ENCODE results near the gene SERPINB6. TPM values are rescaled to one million over a fixed set of nuclear protein-coding genes. Genes with fewer than 3 reads are reported as not detected.
A peak's percentile ranks its signal among the peaks of the same experiment; 100 is the strongest.
"Not testable (repeated sequence)": the region's sequence is repeated elsewhere in the genome, so short reads cannot be mapped to it uniquely, and the experiment has no call there.

Gene SERPINB6
- polyA plus RNA-seq, 1 donor from 2014 or later, result 77.8 TPM

DNA sequence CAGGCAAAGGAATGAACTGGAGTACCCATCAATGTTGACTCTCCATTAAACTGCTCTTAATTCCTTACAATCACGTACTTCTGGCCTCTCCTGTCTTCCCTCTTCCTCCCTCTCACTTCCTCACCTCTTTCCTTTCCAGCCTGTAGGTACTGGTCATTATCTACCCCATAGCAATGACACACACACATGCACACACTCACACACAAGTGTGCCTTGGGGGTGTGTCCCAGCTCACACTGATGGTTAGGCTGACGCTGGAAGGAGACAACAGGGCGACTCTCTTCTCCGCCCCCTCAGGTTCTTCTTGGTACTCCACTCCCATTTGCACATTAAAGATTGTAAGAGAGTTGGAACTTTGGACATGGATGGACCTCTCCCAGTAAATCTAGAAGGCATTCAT is 54.3 kb downstream of the SERPINB6 start:
- Mint-ChIP-seq H3K9me3 (no peaks in the 10 kb centered on the region), H3K27ac (no peak overlapping the region), H3K4me1 (peaks cover 0 to 6% (median 1%) of the 10 kb centered on the region in 3 donors), H3K27me3 (no peaks in the 10 kb centered on the region), H3K4me3 (no peak overlapping the region), H3K36me3 (no peaks in the 10 kb centered on the region)

GRCh38 chr6:2916158-2916925 is 55.0 kb downstream of the SERPINB6 start:
- no peaks in the 10 kb centered on the region for H3K27me3 Mint-ChIP-seq
- H3K9me3 Mint-ChIP-seq, result no peaks in the 10 kb centered on the region
- H3K27ac Mint-ChIP-seq, result peak overlapping the region in 1 of 3 donors; percentile 28
- peaks cover 4 to 11% (median 7%) of the 10 kb centered on the region in 3 donors for H3K4me1 Mint-ChIP-seq
- H3K36me3 Mint-ChIP-seq, result no peaks in the 10 kb centered on the region
- H3K4me3 Mint-ChIP-seq, result no peak overlapping the region

DNA sequence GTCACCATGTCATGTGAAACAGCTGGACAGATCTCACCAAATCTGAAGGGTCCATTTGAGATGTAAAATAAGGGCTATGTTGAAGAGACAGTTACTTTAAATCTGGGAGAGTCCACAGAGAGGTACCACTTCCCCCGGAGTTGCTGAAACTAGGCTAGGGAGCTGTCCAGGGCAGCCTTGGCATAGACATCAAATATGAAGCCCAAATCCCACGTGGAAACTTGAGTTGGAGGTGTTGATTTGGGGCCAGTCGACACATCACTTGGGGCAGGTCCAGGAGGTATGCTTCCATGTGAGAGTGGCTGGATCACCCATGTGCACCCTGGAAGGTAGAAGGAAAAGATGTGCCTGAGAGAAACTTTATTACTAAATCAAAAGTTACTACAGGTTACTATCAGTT is 56.2 kb downstream of the SERPINB6 start:
- H3K27me3 Mint-ChIP-seq, result peaks cover 2% of the 10 kb centered on the region
- no peak overlapping the region for H3K27ac Mint-ChIP-seq
- no peaks in the 10 kb centered on the region for H3K9me3 Mint-ChIP-seq
- H3K4me1 Mint-ChIP-seq, result peaks cover 15 to 21% (median 18%) of the 10 kb centered on the region in 3 donors
- no peaks in the 10 kb centered on the region for H3K36me3 Mint-ChIP-seq
- H3K4me3 Mint-ChIP-seq, result no peak overlapping the region

- no peaks in the 10 kb centered on the region for H3K36me3 Mint-ChIP-seq
- no peak overlapping the region for H3K27ac Mint-ChIP-seq
- no peaks in the 10 kb centered on the region for H3K9me3 Mint-ChIP-seq
- peaks cover 2% of the 10 kb centered on the region for H3K27me3 Mint-ChIP-seq
- no peak overlapping the region for H3K4me3 Mint-ChIP-seq
- H3K4me1 Mint-ChIP-seq, result peaks cover 20 to 22% (median 22%) of the 10 kb centered on the region in 3 donors
Measured at GRCh38 chr6:2914318-2914660, 57.1 kb downstream of the SERPINB6 start.

GRCh38 chr6:2913621-2914317 is 57.6 kb downstream of the SERPINB6 start:
- no peaks in the 10 kb centered on the region for H3K36me3 Mint-ChIP-seq
- H3K9me3 Mint-ChIP-seq, result no peaks in the 10 kb centered on the region
- H3K27ac Mint-ChIP-seq, result no peak overlapping the region
- peaks cover 2% of the 10 kb centered on the region for H3K27me3 Mint-ChIP-seq
- H3K4me3 Mint-ChIP-seq, result no peak overlapping the region
- H3K4me1 Mint-ChIP-seq, result peaks cover 20 to 22% (median 22%) of the 10 kb centered on the region in 3 donors

DNA sequence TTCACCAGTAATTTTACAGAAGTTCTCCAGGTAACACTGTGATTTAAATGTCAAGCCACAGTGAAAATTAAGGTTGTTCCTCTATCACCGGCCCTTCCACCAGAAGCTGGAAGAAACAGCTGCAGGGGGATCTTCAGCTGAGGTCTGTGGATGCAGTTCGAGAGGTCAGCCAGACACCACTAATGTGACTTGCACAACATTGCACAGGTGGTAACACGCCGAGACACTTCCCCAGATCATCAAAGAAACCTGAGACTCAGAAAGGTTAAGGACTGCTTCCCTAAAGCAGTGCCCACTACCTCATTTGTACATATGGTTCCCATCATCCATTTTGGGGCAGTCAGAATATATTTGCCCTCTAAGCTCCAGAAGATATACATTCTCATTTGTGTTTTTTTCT is 60.2 kb downstream of the SERPINB6 start:
- peaks cover 2% of the 10 kb centered on the region for H3K27me3 Mint-ChIP-seq
- peak overlapping the region; percentile 8 to 80 (median 64) for H3K27ac Mint-ChIP-seq
- H3K36me3 Mint-ChIP-seq, result no peaks in the 10 kb centered on the region
- H3K4me1 Mint-ChIP-seq, result peaks cover 22 to 24% (median 22%) of the 10 kb centered on the region in 3 donors
- peak overlapping the region in 2 of 4 donors; percentile 20 to 65 for H3K4me3 Mint-ChIP-seq
- peaks cover 0 to 2% (median 0%) of the 10 kb centered on the region in 3 donors for H3K9me3 Mint-ChIP-seq

DNA sequence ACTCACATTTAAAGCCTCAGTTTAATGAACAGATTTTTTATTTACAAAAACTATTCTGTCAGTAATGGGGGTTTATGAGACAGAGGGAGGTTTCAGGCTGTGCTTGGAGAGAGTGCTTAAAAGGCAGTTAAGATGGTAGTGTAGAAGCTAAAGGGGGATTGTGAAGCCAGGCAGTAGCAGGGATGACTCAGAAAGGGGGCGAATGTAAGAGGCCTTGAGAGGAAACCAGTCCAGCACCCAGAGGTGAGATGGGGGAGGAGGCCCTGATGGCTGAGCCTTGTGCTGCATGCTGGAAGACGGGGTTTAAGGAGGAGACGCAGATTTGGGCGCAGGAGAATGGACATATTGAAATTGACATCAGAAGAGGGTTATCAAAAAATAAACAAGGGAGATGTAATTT is 61.6 kb downstream of the SERPINB6 start:
- H3K27me3 Mint-ChIP-seq, result peaks cover 2% of the 10 kb centered on the region
- peaks cover 22 to 24% (median 22%) of the 10 kb centered on the region in 3 donors for H3K4me1 Mint-ChIP-seq
- no peaks in the 10 kb centered on the region for H3K36me3 Mint-ChIP-seq
- H3K27ac Mint-ChIP-seq, result no peak overlapping the region
- peak overlapping the region in 1 of 4 donors; percentile 28 for H3K4me3 Mint-ChIP-seq
- H3K9me3 Mint-ChIP-seq, result peaks cover 0 to 2% (median 0%) of the 10 kb centered on the region in 3 donors

DNA sequence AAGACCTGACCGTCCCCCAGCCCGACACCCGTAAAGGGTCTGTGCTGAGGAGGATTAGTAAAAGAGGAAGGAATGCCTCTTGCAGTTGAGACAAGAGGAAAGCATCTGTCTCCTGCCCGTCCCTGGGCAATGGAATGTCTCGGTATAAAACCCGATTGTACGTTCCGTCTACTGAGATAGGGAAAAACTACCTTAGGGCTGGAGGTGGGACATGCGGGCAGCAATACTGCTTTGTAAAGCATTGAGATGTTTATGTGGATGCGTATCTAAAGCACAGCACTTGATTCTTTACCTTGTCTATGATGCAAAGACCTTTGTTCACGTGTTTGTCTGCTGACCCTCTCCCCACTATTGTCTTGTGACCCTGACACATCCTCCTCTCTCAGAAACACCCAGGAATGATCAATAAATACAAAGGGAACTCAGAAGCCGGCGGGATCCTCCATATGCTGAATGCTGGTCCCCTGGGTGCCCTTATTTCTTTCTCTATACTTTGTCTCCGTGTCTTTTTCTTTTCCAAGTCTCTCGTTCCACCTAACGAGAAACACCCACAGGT is 62.2 kb downstream of the SERPINB6 start:
- H3K27ac Mint-ChIP-seq, H3K36me3 Mint-ChIP-seq, H3K9me3 Mint-ChIP-seq, H3K27me3 Mint-ChIP-seq, H3K4me3 Mint-ChIP-seq: not testable (repeated sequence)
- peaks cover 22 to 23% (median 22%) of the 10 kb centered on the region in 3 donors for H3K4me1 Mint-ChIP-seq

DNA sequence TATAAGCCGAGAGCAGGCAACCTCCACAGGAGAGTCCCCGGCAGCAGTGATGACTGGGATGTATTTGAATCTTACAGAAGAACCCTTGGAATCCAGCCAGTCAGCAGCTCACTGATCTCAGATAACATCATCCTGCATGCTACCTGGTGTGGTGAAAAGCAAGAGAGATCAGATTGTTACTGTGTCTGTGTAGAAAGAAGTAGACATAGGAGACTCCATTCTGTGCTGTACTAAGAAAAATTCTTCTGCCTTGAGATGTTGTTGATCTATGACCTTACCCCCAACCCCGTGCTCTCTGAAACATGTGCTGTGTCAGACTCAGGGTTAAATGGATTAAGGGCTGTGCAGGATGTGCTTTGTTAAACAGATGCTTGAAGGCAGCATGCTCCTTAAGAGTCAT is 62.9 kb downstream of the SERPINB6 start:
- H3K27me3 Mint-ChIP-seq, H3K36me3 Mint-ChIP-seq, H3K4me3 Mint-ChIP-seq, H3K9me3 Mint-ChIP-seq, H3K27ac Mint-ChIP-seq: not testable (repeated sequence)
- peaks cover 22 to 23% (median 22%) of the 10 kb centered on the region in 3 donors for H3K4me1 Mint-ChIP-seq

- not testable (repeated sequence) for H3K27me3 Mint-ChIP-seq, H3K36me3 Mint-ChIP-seq, H3K9me3 Mint-ChIP-seq
- peak overlapping the region in 3 of 4 donors; percentile 97 to 100 (median 99) for H3K4me3 Mint-ChIP-seq
- peak overlapping the region in 2 of 3 donors; percentile 92 to 99 for H3K27ac Mint-ChIP-seq
- peaks cover 34 to 38% (median 37%) of the 10 kb centered on the region in 3 donors for H3K4me1 Mint-ChIP-seq
Measured at GRCh38 chr6:2903411-2904185, 67.8 kb downstream of the SERPINB6 start.

GRCh38 chr6:2901645-2902502 is 69.5 kb downstream of the SERPINB6 start:
- not testable (repeated sequence) for H3K9me3 Mint-ChIP-seq, H3K27me3 Mint-ChIP-seq, H3K36me3 Mint-ChIP-seq
- Mint-ChIP-seq H3K4me3 (peak overlapping the region; percentile 97 to 100 (median 100)), H3K4me1 (peaks cover 43 to 49% (median 49%) of the 10 kb centered on the region in 3 donors), H3K27ac (peak overlapping the region; percentile 92 to 99 (median 93))

DNA sequence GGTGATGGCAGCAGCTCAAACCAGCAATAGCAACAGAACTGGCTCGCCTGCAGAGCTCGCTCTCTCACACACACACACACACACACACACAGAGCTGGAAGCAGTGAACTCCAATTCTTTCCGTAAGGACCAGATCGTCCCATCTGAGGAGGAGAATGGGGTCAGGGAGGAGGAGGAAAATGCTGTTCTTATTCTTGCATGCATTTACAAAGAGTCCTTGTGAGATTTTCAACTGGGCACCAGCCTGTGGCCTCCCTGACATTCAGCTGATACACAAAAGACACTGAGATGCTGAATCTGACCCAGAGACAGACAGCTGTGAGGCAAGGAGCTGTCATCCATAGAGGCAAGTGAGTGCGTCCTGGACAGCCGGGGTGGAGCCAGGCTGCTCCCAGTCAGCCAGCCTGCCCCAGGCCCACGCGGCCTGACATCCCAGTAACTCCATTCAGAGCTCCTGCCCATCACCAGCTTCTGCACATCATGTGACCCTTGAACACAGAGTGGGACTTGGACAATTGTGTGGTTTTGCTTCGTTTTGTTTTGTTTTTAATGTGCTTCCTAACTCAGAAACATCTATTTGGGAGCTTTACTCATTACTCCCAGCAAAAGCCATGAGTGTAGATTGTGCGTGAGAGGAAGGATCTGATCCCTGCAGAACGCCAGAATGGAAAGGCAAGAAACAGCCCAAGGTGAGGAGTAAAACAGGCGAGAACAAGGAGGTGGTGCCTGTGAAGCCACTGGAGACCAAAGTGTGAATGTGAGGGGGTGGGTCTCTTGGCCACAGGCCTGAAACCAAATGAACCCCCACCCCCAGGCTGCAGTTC is 70.3 kb downstream of the SERPINB6 start:
- no peaks in the 10 kb centered on the region for H3K27me3 Mint-ChIP-seq
- H3K4me3 Mint-ChIP-seq, result peak overlapping the region; percentile 97 to 100 (median 100)
- H3K27ac Mint-ChIP-seq, result peak overlapping the region; percentile 88 to 99 (median 93)
- peaks cover 46 to 51% (median 49%) of the 10 kb centered on the region in 3 donors for H3K4me1 Mint-ChIP-seq
- H3K36me3 Mint-ChIP-seq, result peaks cover 4% of the 10 kb centered on the region
- H3K9me3 Mint-ChIP-seq, result no peaks in the 10 kb centered on the region

- Mint-ChIP-seq H3K36me3 (peaks cover 4% of the 10 kb centered on the region), H3K9me3 (no peaks in the 10 kb centered on the region), H3K27ac (peak overlapping the region; percentile 88 to 99 (median 93)), H3K27me3 (no peaks in the 10 kb centered on the region), H3K4me3 (peak overlapping the region; percentile 97 to 100 (median 100)), H3K4me1 (peaks cover 47 to 52% (median 49%) of the 10 kb centered on the region in 3 donors)
Measured at GRCh38 chr6:2900221-2900807, 71.1 kb downstream of the SERPINB6 start.

Measured in IgD-negative memory B cell (primary cell).